Measurements from ENCODE around the gene REPS2.

REPS2 gene

DNA sequence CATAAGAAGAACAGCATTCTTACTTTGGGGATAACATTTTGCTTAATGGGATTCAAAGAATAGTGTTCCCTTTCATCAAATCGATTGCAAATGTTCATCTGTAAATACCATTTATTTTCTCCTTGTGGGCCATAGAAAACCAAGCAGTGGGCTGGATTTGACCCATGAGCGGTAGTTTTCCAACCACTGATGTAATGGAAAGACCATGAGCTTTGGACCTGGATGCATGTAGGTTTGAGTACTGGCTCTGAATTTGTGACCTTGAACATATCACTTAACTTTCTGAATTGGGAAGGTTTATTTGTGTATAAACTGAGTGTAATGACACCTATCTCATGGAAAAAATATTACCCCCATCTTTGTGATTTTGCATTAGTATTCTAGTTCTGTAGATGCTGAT, 54.3 kb downstream of the REPS2 start:
- no peak for DNase-seq (ENCODE audit: low read depth in 2 of 2)

GRCh38 chrX:17005712-17006368, 59.4 kb downstream of the REPS2 start:
- no peak for DNase-seq (ENCODE audit: low read depth in 2 of 2)

DNA sequence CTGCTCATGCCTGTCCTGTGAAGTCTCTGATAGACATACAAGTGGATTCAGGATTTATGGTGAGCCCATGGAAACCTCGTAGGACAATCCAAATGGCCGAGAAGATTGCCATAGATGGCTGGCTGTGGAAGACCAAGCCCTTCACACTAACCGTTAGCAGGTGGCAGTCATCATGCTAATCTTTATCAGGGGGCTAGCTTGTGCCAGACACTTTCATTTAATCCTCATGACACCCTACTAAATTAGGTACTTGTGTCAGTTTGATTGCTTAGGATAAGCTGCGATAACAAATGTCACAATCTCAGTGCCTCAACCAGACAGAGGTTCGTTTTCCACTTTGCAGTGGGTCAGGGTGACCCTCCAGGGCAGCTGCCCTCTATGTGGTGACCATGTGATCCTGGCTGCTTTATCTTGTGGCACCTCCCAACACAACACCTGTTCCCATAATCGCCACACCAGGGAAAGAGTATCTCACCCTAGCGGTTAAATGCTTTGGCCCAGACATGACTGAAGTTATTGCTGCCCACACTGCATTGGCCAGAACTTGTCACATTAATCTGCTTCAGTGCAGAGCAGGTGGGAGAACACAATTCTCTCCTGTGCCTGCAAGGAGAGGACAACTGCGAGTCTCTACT, 60.8 kb downstream of the REPS2 start:
- no peak for DNase-seq (ENCODE audit: low read depth in 2 of 2)

DNA sequence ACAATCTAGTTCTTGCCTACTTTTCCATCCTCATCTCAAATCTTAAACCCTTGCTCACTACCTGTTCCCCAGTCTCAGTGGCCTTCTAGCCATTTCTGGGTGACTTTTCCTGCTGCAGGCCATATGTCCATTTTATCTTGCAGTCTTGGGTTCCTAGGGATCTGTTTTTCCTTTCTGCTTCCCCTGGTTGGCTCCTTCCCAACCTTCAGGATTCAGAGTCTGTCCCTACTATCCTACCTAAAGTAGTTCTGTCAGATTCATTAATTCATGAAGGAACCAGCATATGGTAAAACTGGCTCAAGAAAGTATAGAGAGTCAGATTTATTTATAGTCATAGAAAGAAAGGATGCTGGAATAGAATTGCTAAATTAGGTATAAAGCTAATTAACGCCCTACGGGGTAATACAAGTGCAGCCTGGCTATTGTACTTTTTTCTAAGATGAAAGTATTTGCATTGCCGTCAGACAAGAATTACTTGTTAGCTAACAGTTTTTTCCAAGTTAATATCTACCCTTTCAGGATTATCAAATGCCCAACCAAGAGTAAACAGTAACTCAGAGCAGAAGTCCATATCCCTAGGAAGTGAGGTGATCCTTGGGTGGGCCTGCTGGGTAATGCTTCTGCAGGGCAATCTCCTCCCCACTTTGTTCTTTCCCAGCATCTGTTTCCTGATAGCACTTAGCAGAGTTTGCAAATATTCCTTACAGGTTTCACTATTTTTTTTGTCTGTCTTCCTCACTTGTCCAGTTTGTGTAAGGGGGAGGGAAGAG, 63.6 kb downstream of the REPS2 start:
- DNase-seq (ENCODE audit: low read depth in 2 of 2) = no peak

GRCh38 chrX:17012465-17012864, 66.0 kb downstream of the REPS2 start:
- DNase-seq (ENCODE audit: low read depth in 2 of 2) = no peak

GRCh38 chrX:17014216-17014615, 67.8 kb downstream of the REPS2 start:
- DNase-seq (ENCODE audit: low read depth in 2 of 2) = no peak

DNA sequence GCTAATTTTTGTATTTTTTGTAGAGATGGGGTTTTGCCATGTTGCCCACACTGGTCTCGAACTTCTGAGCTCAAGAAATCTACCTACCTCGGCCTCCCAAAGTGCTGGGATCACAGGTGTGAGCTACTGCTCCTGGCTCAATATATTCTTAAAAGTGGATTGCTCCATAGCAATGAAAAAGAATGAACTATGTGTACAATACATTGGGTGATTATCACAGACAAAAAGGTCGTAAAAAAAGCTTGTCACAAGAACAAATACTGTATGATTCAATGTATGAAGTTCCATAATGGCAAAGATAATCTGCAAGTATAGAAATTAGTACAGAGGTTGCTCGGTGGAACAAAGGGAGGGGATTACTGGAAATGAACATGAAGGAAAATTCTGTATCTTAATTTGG, 70.7 kb downstream of the REPS2 start:
- DNase-seq (ENCODE audit: low read depth in 2 of 2) = no peak

GRCh38 chrX:17020356-17020755, 73.9 kb downstream of the REPS2 start:
- DNase-seq (ENCODE audit: low read depth in 2 of 2) = no peak

- no peak for DNase-seq (ENCODE audit: low read depth in 2 of 2)
Measured at GRCh38 chrX:17020851-17021821, 74.7 kb downstream of the REPS2 start.

DNA sequence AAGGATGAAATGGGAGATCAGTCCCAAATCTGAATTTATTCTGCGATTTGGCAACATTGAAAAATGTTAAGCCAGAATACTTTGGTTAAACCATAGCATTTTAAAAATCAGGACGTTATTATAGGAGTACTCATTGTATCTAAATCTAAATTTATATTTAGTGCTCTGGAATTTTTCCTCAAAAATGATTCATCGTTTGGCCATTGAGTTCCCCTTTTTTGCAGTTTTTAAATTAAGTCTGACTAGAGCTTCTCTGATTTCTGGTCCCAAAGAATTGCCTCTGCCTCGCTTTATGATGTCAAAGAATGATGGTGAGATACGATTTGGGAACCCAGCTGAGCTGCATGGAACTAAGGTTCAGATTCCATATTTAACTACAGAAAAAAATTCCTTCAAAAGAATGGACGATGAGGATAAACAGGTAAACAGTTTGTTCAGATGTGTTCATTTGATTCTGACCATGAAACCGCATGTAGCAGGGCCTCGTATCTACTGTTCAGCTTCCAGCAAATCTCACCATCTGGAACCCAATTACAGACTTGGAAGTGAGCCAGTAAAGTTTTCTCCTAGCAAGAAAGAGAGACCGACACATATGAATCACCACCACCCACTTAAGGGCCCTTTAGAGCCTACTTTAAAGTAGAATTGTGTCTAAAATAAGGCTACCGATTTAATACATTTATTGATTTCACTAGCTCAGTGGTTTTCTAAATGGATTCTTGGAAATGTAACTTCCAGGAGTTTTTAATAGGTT, 75.6 kb downstream of the REPS2 start:
- DNase-seq (ENCODE audit: low read depth in 2 of 2) = no peak

DNA sequence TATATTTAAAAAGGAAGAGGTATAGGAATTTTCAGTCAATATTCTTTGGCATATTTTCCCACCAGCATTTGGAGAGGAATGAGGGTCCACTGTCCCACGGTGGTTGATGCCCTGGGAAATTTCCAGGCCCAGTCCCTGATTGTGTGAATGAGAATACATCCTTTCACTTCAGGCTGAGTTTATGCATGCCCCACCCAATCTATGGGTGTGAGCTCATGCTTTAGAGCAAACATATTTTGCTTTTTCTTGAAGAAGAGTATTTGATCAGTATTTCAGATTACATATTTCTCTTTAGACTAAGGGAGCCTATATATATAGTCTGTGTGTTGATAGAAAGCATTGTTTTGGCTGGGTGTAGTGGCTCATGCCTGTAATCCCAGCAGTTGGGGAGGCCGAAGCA, 77.2 kb downstream of the REPS2 start:
- no peak for DNase-seq (ENCODE audit: low read depth in 2 of 2)

DNA sequence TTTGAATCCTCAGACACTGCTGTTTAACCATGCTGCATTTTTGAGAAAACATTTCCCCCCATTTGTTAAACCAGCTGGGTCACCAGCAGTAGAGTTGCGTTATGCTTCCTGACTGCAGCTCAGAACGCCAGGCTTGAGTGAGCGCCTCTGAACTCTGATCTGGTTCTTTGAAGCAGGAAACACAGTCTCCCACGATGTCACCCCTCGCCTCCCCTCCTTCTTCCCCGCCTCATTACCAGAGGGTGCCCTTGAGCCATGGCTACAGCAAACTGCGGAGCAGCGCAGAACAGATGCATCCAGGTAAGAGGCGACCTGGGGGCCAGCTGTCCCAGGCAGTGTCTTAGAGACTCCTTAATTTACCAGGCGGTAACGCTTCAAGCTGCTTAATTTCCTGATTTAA, 78.4 kb downstream of the REPS2 start:
- DNase-seq (ENCODE audit: low read depth in 2 of 2) = no peak

- no peak for DNase-seq (ENCODE audit: low read depth in 2 of 2)
Measured at GRCh38 chrX:17025621-17026302, 79.3 kb downstream of the REPS2 start.

- no peak for DNase-seq (ENCODE audit: low read depth in 2 of 2)
Measured at GRCh38 chrX:17027931-17028330, 81.5 kb downstream of the REPS2 start.

DNA sequence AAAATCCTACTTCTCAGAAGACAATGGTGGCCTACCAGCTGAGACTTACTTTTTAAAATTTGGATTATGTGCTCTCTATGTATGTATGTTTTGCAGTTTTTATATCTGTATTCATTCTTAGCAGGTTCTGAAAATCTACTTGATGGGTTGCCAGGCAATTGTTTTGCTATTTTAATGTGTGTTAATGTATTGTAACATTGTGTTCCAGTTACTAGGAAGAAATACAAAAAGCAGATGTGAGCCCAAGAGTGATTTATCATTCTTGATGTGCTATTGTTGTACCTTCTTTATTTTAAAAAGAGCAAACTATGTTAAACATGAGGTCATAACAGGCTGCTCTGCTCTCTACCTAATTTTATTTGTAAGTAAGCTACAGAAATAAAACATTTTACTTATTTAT, 81.9 kb downstream of the REPS2 start:
- DNase-seq (ENCODE audit: low read depth in 2 of 2) = no peak

- DNase-seq (ENCODE audit: low read depth in 2 of 2) = no peak
Measured at GRCh38 chrX:17030092-17030491, 83.6 kb downstream of the REPS2 start.

DNA sequence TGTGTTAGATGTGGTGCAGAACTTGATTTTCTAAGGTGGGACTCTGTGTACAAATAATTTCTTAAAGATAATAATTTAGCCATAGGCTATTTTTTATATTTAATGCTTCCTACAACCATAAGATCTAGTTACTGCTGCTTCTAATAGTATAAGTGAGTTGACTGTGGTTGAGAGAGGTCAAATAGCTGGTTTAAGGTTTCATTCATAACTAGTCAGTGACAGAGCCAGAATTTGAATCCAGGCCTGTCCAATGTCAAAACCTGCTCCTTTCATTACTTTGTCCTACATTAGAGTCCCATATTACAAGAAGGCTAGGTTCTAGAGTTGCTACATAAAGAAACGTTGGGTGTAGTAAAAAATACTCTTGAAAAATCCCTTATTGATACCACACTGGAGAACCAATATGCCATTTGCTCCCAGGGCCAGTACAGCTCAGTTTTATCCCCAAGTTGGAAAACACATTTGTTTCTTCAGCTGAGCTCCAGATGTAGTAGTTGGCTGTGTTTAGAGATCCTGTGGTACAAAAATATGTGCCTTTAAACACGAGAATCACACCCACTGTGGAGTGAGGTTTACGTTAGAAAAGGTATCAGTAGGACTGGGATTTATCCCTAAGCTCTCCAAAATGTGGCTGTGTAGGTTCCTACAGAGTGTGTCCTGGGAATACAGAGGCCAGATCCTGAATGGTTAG, 84.3 kb downstream of the REPS2 start:
- no peak for DNase-seq (ENCODE audit: low read depth in 2 of 2)

- no peak for DNase-seq (ENCODE audit: low read depth in 2 of 2)
Measured at GRCh38 chrX:17031827-17032226, 85.4 kb downstream of the REPS2 start.

- no peak for DNase-seq (ENCODE audit: low read depth in 2 of 2)
Measured at GRCh38 chrX:17032351-17032750, 85.9 kb downstream of the REPS2 start.

- no peak for DNase-seq (ENCODE audit: low read depth in 2 of 2)
Measured at GRCh38 chrX:17033225-17033624, 86.8 kb downstream of the REPS2 start.
